Amygdala (tissue), 56 donors: ENCODE data around the gene ZBTB40.

ENCODE experiments used
- DNase-seq, 56 donors: peaks; one replicate each; lab custom pipeline; 2025; lab: John Stamatoyannopoulos, UW

The ZBTB40 gene

GRCh38 chr1:22451702-22452480 is at the start of gene ZBTB40:
Gene ZBTB40 (plus strand): TSS chr1:22451851. CDS start chr1:22489949, 38,098 bp downstream.
- DNase-seq: peak; percentile 69 to 98 (median 92)

- no peak for DNase-seq
These were observed 49.1 kb upstream of the ZBTB40 start for GRCh38 chr1:22402356-22403053.

GRCh38 chr1:22404486-22404885 is 47.2 kb upstream of the ZBTB40 start:
- DNase-seq: no peak

DNA sequence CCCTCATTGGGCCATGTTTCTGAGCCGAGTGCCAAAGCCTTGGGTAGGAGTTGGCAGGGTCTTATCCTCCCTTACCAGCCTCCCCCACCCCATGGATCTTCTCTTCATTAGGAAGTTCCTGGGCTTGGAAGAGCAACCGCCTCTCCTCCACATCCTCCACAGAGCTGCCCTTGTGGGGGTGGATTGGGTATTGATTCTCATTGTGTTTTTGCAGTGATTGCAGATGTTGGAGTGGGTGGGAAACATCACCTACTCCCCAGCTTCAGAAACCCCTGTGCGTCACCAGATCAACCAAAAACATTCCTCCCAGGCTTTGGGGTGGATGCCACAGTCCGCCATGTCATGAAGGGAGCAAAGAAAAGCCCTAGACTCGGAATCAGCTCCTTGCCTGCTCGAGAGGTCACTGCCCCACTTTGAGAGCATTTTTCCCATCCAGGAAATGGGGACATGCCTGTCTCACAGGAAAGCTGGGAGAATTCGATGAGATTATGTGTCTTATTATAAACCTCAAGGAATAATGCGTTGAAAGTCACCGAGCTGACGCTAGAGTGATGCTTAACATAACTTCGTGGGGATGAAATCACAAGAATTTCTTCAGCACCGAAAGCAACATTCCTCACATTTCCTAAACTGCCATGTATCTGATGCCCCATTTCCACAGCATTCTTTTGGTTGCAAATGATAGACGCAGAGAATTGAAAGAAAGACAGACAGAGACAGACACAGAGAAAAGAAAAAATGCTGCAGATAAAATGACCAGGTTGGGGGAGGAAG is 44.7 kb upstream of the ZBTB40 start:
- no peak for DNase-seq

- DNase-seq: no peak
These were observed 43.4 kb upstream of the ZBTB40 start for GRCh38 chr1:22408230-22408629.

DNA sequence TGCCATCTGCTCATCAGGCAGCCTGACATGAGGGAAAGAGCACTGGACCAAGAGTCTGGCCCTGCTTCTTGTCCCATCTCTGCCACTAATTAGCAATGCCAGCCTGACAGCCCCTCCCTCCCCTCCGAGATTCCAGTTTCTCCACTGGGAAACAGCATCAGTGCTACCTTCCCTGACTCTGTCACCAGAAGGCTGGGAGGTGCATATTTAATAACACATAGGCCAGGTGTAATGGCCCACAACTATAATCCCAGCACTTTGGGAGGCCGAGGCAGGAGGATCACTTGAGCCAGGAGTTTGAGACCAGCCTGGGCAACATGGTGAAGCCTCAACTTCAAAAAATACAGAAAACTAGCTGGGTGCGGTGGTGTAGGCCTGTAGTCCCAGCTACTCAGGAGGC is 41.2 kb upstream of the ZBTB40 start:
- DNase-seq: no peak

DNA sequence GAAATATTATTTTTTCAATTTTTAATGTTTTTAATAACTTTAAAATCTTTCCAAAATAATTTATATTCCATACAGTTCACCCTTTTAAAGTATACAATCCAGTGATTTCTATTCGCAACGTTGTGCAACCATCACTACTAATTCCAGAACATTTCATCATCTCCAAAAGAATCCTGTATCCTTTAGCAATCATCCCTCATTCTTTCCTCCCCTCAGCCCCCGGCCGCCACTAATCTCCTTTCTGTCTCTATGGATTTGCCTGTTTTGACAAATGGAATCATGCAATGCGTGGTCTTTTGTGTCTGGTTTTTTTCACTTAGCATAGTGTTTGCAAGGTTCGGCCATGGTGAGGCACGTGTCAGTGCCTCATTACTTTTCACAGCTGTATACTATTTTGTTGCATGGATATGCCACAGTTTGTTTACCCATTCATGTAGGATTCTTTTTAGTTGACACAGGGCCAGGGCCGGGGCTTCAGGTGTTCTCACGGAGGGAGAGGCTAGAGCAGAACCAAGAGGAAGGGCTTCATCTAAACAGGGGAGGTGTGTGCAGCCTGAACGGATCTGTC is 40.6 kb upstream of the ZBTB40 start:
- DNase-seq: no peak

- DNase-seq: no peak
These were observed 40.1 kb upstream of the ZBTB40 start for GRCh38 chr1:22411589-22411988.

GRCh38 chr1:22412932-22413727 is 38.5 kb upstream of the ZBTB40 start:
- DNase-seq: no peak

DNA sequence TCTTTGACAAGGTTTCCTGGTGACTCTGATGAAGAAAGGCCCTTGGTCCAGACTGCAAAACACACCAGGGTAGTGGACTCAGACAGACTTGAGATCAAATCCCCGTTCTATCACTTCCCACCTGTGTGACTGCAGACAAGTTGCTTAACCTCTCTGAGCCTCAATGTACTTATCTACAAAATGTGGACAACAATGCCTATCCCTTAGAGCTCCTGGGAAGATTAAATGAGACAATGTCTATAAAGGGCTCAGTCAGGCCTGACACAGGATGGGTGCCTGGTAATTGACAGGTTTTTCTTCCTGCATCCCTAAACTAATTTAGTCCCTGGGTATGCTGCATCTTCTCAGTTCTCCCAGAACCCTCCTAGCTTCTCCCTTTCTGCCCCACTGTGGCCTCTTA is 37.9 kb upstream of the ZBTB40 start:
- no peak for DNase-seq

DNA sequence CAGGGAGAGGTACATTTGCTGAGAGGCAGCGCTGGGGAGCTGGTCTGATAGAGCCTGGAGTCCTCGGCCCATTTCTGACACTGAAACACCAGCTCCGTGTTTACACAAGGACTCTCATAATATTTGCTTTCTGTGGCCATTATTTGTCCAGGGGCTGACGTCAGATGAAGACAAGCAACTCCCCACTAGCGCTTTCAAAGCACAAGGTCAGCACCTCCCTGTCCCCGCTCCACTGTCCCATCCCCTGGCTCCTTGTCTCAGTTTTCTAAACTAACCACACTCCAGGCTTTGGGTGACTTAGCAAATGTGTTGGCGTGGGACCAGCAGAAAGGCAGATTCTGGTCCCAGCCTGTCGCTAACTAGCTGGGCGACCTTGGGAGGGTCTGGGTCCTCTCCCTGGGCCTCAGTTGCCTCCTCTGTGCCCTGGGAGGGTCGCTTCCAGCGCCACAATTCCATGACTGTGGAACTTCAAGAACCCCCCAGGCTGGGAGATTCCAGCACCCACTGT is 37.4 kb upstream of the ZBTB40 start:
- DNase-seq: no peak

DNA sequence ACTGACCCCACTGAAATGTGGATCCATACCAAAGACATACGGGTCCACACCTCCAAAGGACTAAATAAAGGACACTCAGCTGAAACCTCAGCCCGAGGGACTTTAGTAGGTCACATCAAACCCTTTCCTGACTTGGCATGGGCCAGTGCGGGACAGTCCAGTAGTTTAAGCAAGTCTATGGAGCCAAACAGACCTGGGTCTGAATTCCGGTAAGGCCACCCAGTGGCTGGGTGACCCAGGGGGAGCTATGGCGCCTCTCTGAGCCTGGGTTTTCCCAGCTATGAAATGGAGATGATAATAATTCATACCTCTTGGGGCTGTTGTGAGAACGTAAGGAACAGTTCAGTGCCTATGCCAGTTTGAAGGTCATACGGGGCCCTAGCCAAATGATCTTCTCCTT is 36.2 kb upstream of the ZBTB40 start:
- no peak for DNase-seq

- DNase-seq: peak in 49 of 56 donors; percentile 2 to 76 (median 42)
These were observed 34.8 kb upstream of the ZBTB40 start for GRCh38 chr1:22416555-22417454.

- no peak for DNase-seq
These were observed 34.2 kb upstream of the ZBTB40 start for GRCh38 chr1:22417466-22417865.

DNA sequence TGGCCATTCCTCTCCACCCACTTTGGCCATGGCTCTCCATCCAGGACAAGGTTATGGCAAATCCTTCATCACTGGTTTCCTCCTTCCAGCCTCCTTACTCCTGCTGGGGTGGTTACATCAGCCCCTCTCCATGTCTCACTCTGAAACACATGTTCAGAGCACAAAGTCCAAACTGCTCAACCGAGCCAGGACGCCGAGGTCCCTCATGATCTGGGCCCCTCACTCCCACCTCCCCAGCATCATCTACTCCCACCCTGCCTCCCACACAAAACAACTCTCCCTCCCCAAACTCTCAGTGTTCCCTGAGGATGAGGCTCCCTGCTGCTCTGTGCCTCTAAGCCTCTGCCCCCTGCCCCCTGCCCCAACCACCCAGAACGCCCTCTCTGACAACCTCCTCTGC is 33.3 kb upstream of the ZBTB40 start:
- DNase-seq: no peak

DNA sequence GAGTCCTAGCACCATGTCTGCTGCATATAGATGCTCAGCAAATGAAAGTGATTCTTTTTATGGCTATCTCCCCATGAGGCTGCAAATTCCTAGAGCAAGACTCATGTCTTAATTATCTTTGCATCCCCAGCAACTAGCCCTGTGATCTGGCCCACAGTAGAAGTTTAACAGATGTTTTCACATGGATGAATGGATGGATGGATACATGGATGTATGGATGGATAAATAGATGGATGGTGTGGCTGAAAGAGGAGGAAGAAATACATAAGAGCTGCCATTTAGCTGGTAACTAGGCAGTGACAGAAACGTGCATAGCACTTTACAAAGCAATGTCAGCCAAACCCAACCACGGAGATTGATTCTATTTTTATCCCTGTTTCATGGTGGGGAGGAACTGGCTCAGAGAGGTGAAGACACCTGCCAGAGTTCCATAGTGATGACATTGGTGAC is 32.7 kb upstream of the ZBTB40 start:
- DNase-seq: no peak

DNA sequence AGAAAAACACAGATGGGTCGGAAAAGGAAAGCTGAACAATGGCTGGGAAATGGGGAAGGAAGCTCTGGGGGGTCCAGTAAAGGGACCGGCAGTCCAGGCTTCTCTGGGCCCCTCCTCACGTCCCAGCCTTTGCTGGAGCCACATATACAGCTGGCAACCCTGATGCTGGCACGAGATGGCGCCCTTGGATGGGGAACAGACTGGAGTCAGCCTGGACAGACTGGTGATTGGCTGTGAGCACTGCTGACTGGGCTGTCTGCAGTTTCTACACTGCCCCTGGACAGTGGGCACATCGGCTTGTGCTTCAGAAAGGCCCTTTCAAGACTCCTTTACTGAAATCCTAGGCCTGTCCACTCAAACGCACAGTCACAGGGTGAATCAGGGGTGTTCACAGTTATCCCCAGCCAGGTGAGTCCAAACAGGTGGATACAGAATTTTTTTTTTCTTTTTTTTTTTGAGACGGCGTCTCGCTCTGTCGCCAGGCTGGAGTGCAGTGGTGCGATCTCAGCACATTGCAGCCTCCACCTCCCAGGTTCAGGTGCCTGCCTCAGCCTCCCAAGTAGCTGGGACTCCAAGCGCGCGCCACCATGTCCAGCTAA is 31.1 kb upstream of the ZBTB40 start:
- peak in 54 of 56 donors; percentile 14 to 87 (median 57) for DNase-seq

DNA sequence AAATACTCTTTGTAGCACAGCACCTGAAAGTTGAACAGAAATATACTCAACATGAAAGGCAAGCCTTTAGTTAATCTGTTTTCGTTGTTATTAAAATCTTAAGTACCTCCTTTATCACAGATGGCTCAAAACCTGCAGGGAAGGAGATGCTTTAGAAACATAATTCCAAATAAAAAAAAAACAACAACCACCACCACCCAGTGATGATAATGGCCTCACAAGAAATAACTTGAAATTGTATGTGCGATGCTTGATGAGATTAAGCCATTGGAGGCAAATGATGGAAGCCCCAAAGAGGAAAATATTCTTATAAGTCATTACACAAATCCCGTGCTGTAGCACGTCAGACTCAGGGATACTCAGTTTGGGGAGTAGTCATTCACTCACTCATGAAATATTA is 24.9 kb upstream of the ZBTB40 start:
- no peak for DNase-seq
